HG03469 (cell line): ENCODE results near the gene LRRC45.

Source experiments
- ATAC-seq: cut with Tn5 transposase; IDR thresholded peaks from one replicate; pipeline ENCODE4 v1.9.1; 2021; ENCODE audit warnings: mild to moderate bottlenecking, moderate library complexity, moderate number of reproducible peaks; ENCODE audit not compliant: unreplicated experiment

Gene LRRC45

GRCh38 chr17:82049106-82049505 is 26.0 kb downstream of the LRRC45 start:
- no peak for ATAC-seq

GRCh38 chr17:82049521-82049971 is 26.4 kb downstream of the LRRC45 start:
- no peak for ATAC-seq

DNA sequence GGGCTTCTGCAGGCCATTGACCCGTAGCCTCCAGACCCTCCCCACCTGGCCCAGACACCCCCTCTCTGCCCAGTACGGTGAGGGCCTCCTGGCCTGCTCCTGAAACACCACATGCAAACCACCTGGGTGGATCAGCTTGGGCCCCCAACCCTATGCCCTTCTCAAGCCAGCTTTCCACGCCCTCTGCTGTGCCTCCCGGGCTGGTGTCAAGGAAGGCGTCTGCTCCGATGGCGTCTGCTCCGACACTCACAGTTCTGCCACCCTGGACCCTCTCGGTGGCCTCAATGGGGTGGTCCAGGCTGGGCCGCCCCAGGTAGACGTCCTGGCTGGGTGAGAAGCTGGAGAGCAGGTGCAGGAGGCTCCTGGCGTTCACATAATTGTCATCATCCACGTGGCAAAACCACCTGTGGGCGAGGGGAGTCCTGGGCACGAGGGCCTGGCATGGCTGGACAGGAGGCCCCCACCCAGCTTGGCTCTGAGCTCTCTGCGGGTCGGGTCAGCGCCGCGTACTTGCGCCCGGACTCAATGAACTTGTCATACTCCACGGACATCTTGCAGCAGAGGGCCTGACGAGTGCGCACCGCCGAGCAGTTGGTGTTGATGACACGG is 27.2 kb downstream of the LRRC45 start:
- no peak for ATAC-seq

DNA sequence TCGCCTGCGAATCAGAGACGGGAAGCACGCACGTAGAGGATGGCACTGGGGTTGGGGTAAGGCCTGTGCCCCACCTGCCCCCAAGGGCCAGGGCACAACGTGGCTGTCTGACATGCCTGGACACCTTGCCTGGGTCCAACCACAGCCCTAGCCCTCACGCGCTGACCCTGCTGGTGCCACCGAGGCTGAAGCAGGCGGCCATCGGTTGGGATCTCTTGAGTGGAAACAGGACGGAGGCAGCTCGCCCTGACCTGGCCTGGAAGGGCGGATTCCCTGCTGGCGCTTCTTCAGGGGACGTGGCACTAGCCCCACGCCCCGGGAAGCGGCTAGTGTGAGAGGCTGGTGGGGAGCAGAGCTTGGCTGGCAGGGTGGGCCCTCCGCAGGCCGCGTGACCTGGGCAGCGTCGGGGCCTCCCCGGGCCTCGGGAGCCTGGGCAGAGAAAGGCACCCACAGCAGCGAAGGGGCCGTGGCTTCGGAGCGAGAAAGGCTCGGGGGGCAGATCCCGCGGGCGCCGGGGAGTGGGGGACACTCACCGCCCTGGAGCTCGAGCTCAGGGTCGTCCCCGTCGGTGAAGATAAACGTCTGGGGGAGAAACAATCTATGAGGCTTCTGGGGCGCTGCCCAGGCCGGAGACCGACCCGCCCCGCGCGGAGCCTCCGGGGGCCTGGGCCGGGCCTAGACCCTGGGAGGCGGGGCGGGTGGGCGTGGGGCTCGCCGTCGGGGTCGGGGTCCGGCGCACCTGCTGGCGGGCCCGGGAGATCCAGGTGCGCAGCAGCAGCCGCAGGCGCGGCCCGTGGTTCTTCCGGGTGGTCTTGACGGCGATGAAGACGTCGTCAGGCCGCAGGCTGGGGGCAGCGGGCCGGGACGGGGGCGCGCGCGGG is 27.9 kb downstream of the LRRC45 start:
- ATAC-seq = no peak

DNA sequence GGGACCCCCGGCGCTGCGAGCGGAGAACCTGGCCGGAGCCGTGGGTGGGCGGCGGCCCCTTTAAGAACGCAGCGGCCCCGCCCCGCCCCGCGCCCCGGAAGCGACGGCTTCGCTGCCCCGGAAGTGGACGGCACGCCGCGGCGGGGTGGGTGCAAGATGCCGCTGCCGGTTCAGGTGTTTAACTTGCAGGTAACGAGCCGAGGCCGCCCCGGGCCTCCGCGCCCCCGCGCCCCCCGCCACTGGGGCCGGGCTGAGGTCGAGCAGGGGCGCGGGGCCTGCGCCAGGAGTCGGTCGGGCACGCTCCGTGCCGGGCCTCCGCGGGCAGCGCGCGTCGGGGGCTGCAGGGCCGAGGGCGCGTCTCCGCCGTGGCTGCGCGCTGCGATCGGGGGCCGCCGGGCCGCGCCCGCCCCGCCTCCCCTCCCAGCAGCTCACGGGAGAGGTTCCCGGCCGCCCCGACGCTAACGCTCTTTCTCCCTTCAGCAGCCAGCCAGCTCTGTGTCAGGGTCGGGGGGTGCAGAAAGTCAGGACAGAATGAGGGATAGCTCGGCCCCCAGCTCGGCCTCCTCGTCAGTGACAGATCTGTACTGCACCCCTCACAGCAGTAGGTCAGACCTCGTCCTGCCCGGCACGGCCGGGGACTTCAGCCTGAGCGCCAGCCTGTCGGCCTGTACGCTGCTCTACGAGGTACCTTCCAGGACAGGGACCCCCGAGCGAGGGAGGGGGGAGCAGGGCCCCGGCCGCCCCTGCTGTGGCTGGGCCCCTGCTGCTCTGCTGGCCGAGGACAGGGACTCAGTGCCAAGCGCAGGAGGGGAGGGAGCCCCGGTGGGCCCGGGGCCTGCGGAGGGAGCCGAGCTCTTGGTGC is 28.9 kb downstream of the LRRC45 start, which contains the start of the genes GPS1 and RFNG:
Gene GPS1, plus strand, starts transcription at position 123 of the 862 bp plus-strand sequence. Its CDS starts 34 bp downstream, at position 157.
Gene RFNG, minus strand, starts transcription at position 36 of the 862 bp plus-strand sequence. CDS start 45 bp downstream, outside the sequence.
- no peak for ATAC-seq

DNA sequence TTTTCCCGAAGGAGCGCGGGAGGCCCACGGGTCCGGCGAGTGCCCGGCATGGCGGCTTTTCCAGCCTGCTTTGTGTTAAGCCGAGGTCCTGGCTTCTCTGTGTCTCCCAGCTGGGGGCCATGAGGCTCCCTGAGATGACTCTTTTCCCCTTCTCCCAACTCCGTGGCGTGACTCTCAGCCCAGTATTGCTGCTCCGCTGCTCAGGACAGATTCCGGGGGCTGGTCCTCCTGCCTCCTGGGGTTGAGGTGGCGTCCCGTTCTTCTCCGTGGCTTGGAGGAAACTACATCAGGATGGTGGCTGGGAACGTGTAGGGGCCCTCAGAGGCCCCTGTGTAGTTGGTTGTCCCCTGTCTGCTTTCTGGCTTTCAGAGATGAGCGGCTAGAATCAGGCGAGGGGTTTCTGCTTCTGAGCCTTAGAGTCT is 29.5 kb downstream of the LRRC45 start:
- no peak for ATAC-seq

GRCh38 chr17:82053130-82053529 is 30.0 kb downstream of the LRRC45 start:
- no peak for ATAC-seq

DNA sequence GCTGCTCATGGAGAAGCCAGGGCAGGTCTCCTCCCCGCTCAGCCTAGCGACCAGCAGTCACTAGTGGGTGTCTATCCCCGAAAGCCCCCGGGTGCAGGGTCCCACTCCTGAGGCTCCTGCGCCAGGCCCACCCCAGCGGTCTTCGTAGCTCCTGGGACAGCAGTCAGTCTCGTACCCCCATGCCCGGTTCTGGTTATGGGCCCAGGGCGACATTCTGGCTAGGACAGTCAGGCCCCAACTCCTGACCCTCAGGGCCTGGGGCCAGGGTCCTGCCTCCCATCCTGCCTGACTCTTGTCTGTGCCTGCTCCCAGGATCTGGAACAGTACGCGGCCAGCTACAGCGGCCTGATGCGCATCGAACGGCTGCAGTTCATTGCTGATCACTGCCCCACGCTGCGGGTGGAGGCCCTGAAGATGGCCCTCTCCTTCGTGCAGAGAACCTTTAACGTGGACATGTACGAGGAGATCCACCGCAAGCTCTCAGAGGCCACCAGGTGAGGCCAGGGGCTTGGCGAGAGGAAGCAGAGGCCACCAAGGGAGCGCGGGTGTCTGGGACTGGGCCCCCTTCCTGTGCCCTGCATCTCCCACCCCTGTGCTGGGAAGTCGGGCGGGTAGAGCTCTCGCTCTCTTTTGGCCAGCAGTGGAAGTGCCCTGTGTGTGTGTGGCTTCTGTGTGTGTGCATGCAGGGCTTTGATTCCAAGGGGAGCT is 30.6 kb downstream of the LRRC45 start:
- ATAC-seq = no peak

DNA sequence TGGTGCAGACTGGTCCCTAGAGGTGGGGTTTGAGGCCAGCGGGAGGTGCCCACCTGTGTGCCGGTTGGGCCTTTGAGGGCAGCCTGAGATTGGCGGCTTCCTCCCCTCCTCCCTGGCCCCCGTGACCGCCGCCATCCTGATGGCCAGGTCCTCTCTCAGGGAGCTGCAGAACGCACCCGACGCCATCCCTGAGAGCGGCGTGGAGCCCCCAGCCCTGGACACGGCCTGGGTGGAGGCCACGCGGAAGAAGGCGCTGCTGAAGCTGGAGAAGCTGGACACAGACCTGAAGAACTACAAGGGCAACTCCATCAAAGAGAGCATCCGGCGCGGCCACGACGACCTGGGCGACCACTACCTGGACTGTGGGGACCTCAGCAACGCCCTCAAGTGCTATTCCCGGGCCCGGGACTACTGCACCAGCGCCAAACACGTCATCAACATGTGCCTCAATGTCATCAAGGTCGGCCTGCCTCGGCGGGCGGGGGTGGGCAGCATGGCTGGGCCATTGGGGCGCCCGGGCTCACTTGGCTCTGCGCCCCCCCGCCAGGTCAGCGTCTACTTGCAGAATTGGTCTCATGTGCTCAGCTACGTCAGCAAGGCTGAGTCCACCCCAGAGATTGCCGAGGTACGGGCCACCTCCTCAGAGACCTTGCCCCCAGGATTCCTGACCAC is 31.4 kb downstream of the LRRC45 start:
- no peak for ATAC-seq

DNA sequence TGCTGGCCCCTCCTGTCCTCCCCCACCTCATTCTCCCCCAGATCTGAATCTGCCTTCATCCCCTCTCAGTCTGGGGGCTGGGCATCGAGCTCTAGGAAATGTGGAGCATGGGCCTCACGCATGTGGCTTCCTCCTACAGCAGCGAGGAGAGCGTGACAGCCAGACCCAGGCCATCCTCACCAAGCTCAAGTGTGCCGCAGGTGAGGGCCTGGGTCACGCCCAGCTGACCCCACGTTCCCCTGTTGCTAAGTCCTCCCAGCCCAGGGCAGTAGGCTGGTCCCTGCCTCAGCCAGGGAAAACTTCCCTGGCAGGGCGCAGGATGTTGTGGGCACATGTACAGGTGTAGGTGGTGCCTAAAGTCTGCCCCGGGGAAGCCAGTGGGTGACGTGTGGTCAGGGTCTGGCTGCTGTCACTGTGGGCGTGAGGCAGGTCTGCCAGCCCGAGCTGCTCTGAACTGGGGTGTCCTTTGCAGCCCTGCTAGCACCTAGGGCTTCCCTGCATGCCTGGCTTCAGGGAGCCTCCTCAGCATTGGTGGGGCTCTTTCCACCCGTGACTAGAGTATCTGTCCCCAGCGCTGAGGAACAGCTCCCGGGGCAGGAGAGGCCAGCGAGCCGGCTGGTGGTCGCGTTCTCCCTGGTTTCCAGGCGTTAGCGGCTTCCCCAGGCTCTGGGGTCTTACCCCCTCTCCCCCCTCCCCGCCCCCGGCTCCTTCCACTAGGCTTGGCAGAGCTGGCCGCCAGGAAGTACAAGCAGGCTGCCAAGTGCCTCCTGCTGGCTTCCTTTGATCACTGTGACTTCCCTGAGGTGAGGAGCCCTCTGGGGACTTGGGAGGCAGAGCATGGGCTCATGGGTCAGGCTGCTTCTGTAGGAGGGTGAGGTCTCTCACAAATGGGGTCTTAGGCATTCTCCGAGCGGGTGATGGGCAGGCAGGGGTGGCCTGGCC is 32.2 kb downstream of the LRRC45 start:
- ATAC-seq = no peak

GRCh38 chr17:82055965-82056728 is 33.0 kb downstream of the LRRC45 start:
- ATAC-seq = no peak

DNA sequence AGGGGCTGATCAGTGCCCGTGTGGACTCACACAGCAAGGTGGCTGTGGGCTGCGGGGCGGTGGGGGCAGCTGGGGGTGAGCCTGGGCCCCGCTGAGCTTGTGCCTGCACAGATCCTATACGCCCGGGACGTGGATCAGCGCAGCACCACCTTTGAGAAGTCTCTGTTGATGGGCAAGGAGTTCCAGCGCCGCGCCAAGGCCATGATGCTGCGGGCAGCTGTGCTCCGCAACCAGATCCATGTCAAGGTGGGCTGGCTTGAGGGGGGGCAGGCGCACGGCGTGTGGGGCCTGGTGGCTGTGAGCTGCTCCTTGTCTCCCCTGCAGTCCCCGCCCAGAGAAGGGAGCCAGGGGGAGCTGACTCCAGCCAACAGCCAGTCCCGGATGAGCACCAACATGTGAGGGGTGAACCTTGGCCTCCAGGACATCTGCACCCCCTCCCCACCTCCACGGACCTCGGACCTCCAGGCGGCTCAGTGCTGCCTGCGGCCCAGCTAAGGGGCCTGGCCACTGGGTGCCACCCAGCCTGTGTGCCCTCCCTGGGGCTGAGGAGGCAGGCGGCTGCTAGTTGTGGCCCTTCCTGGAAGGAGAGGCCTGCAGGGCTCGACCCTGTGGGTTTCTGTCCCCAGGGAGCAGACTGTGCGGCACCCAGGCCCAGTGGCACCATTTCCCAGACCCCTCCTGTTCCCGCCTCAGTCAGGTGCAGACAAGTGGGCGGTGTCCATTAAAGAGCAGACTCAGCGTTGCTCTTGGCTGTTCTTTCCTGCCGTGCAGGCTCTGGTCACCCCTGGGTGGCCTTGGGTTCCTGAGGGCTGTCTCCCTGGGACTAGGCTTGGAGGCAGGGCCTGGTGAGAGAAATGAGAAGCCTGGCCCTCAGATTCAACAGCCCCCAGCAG is 33.9 kb downstream of the LRRC45 start:
- ATAC-seq = no peak

DNA sequence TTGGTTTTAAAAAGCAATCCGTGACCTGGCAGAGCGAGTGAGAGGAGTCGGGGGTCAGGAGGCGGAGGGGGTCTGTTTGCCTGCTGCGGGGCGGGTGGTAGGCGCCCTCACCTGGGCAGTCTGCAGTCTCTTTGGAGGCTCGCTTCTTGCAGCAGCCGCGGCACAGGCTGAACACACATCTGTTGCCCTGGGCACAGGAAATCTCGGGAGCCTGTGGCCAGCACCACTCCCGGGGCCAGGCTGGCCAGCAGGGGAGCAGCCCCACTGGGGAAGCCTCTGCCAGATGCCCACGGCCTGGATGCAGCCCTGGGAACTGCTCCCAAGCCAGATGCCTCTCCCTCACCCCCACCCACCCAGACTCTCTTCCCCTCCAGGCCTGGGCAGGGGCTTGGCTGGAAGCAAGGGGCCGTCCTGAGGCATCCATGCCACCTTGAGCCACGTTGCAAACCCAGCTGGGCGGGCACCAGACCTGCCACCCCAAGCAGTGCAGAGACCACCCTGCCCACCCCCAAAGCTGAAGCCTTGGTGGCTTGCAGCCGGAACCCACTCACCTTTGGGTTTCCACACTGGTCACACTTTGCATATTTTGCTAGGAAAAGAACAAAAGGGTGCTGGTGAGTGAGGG is 35.2 kb downstream of the LRRC45 start:
- no peak for ATAC-seq

DNA sequence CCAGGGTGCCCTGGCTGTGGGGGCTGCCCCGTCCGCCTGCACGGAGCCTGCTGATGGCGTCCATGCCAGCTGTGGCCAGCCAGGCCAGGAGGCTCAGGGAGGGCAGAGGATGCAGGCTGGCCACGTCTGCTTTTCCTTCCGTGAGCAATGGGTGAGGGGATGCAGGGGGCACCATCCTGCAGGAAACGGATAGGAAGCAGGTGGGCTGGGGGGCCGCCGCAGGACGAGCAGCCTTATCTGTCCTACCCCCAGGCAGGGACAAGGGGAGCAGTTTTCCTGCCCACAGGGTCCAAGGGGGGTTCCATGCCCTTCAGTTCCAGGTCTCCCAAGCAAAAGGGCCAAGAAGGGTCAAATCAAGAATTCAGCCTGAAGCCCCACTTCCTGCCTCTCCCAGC is 35.7 kb downstream of the LRRC45 start:
- ATAC-seq = no peak

GRCh38 chr17:82059272-82060000 is 36.3 kb downstream of the LRRC45 start:
- no peak for ATAC-seq

DNA sequence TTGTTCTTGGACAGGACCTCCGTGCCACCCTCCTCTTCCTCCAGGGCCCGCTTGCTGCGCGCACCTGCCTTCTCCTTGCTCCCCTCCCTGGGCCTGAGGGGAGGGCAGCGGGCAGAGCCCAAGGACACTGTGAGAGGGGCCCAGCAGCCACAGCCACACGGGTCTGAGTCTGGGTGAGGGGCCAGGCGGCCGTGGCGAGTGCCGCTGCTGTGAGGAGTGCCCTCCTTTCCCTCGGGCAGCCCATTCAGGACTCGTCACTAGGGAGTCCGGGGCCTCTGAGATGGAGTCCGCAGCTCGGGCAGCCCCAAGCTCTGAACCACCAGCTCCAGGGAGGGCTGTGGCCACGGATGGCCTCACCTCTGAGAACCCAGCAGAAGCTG is 36.9 kb downstream of the LRRC45 start:
- no peak for ATAC-seq
